Kidney (tissue), 14 donors: ENCODE measurements around the gene TNFAIP3. TPM values are rescaled to one million over a fixed set of nuclear protein-coding genes. Genes with fewer than 3 reads are reported as not detected.
"Not testable (repeated sequence)": the region's sequence is repeated elsewhere in the genome, so short reads cannot be mapped to it uniquely, and the experiment has no call there.

Experiments used
- DNase-seq, 5 donors: peaks; one replicate each; pipeline ENCODE4 v3.0.0-alpha.2; 2013 to 2020
- FAIRE-seq: peaks from 2 replicates; lab custom pipeline; 2012; peaks lifted over from hg19 to GRCh38; lab: Jason Lieb, UNC
- H3K27ac ChIP-seq, 2 donors: one replicate each; pipeline ENCODE4 v1.7.0; 2013; ENCODE audit warnings: low read depth in 2 of 2, low read length in 2 of 2, inconsistent platforms in 1 of 2
- H3K27me3 ChIP-seq: one replicate; pipeline ENCODE4 v1.7.1; 2013; ENCODE audit warnings: low read length, inconsistent platforms; ENCODE audit not compliant: control insufficient read depth, insufficient read depth
- H3K36me3 ChIP-seq, 3 donors: one replicate each; pipeline versions ENCODE4 v1.7.0 to v1.7.1; 2013; ENCODE audit warnings: low read length in 3 of 3, control low read depth in 1 of 3, inconsistent platforms in 1 of 3; ENCODE audit not compliant: insufficient read depth in 3 of 3, control insufficient read depth in 2 of 3
- H3K4me1 ChIP-seq, 3 donors: one replicate each; pipeline versions ENCODE4 v1.7.0 to v1.7.1; 2013; ENCODE audit warnings: low read length in 3 of 3, inconsistent platforms in 1 of 3, low read depth in 1 of 3; ENCODE audit not compliant: control insufficient read depth in 2 of 3, insufficient read depth in 2 of 3
- H3K4me3 ChIP-seq, 3 donors: one replicate each; pipeline versions ENCODE4 v1.7.0 to v1.8.1; 2013; ENCODE audit warnings: low read length in 3 of 3, control low read depth in 1 of 3, inconsistent platforms in 1 of 3
- H3K9ac ChIP-seq, 3 donors: one replicate each; pipeline versions ENCODE4 v1.7.0 to v1.7.1; 2013; ENCODE audit warnings: low read length in 3 of 3, control low read depth in 1 of 3, inconsistent platforms in 1 of 3
- H3K9me3 ChIP-seq, 3 donors: one replicate each; pipeline versions ENCODE4 v1.7.0 to v1.7.1; 2013; ENCODE audit warnings: low read length in 3 of 3, control low read depth in 1 of 3, inconsistent platforms in 1 of 3; ENCODE audit not compliant: control insufficient read depth in 2 of 3, insufficient read depth in 1 of 3
- intact Hi-C: fragments of 100-400 bp; cut with DNase I; formaldehyde crosslinking; loops from one replicate; pipeline ENCODE4 v1.11.1; 2022
- polyA plus RNA-seq: library from polyadenylated mRNA; stranded (reverse); fragments of 350-450 nt; fragmentation: Illumina TruSeq; extraction: RNeasy Lipid Tissue Mini Kit (QIAGEN cat#74804); gene quantifications from one replicate; pipeline ENCODE4 v1.2.3, GENCODE V29; 2014; ENCODE audit warnings: low read depth, low replicate concordance; ENCODE audit not compliant: insufficient read depth
- total RNA-seq: library from RNA; stranded (reverse); fragmentation: NEBNext Ultra II Directional; extraction: Animal tissue kit (Norgen Biotek cat#: 25700); gene quantifications from one replicate; pipeline ENCODE4 v1.2.1, GENCODE V29; 2021
- TF ChIP-seq, protein P1 (sequence below): IDR thresholded peaks from 3 replicates; pipeline ENCODE4 v1.5.1; 2012; ENCODE audit warnings: mild to moderate bottlenecking, moderate library complexity, borderline replicate concordance; ENCODE audit not compliant: insufficient read depth; ENCODE audit errors: extremely low read depth
- donor health status: control.
- donor health status: control.
- donor health status: control.
- donor health status: control.
- donor health status: control.
- donor health status: DM: yes; HTN: yes; CAD: no.
- donor health status: Normal renal cell carcinoma (clear cell type).

The TNFAIP3 gene
- total and polyA plus RNA-seq, 2 donors from 2014 or later: 2.8 to 52.6 TPM

DNA sequence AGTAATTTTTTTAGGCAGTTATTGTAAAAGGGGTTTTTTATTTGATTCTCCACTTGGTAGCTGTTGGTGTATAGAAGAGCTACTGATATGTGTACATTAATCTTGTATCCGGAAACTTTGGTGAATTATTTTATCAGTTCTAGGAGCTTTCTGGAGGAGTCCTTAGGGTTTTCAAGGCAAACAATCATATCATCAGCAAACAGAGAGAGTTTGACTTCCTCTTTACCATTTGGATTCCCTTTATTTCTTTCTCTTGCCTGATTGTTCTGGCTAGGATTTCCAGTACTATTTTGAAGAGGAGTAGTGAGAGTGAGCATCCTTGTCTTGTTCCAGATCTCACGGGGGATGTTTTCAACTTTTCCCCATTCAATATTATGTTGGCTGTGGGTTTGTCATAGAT is 28.0 kb upstream of the TNFAIP3 start:
- H3K27ac ChIP-seq: no peak overlapping the region
- no peaks in the 10 kb centered on the region for H3K36me3 ChIP-seq
- no peak overlapping the region for H3K4me3 ChIP-seq
- H3K27me3 ChIP-seq: no peaks in the 10 kb centered on the region
- FAIRE-seq (no peak), DNase-seq (no peak)
- intact Hi-C loops: no loop called here
- H3K9ac ChIP-seq: no peak overlapping the region
- TF ChIP-seq, protein P1, sequence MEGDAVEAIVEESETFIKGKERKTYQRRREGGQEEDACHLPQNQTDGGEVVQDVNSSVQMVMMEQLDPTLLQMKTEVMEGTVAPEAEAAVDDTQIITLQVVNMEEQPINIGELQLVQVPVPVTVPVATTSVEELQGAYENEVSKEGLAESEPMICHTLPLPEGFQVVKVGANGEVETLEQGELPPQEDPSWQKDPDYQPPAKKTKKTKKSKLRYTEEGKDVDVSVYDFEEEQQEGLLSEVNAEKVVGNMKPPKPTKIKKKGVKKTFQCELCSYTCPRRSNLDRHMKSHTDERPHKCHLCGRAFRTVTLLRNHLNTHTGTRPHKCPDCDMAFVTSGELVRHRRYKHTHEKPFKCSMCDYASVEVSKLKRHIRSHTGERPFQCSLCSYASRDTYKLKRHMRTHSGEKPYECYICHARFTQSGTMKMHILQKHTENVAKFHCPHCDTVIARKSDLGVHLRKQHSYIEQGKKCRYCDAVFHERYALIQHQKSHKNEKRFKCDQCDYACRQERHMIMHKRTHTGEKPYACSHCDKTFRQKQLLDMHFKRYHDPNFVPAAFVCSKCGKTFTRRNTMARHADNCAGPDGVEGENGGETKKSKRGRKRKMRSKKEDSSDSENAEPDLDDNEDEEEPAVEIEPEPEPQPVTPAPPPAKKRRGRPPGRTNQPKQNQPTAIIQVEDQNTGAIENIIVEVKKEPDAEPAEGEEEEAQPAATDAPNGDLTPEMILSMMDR: no peak
- H3K4me1 ChIP-seq: no peaks in the 10 kb centered on the region
- H3K9me3 ChIP-seq: peaks cover 0 to 3% (median 0%) of the 10 kb centered on the region in 3 donors

DNA sequence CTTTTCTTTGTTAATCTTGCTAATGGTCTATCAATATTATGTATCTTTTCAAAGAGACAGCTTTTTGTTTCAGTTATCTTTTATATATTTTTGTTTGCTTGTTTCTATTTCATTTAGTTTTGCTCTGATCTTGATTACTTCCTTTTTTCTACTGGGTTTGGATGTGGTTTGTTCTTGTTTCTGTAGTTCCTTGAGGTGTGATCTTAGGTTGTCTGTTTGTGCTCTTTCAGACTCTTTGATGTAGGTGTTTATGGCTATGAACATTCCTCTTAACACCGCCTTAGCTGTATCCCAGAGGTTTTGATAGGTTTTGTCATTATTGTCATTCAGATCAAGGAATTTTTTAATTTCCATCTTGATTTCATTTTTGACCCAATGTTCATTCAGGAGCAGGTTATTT is 26.8 kb upstream of the TNFAIP3 start:
- DNase-seq: no peak
- Histone ChIP-seq H3K27me3 (no peaks in the 10 kb centered on the region), H3K9ac (no peak overlapping the region), H3K4me1 (no peaks in the 10 kb centered on the region), H3K9me3 (peaks cover 0 to 3% (median 0%) of the 10 kb centered on the region in 3 donors), H3K27ac (no peak overlapping the region), H3K4me3 (no peak overlapping the region), H3K36me3 (no peaks in the 10 kb centered on the region)
- FAIRE-seq: no peak
- intact Hi-C loops: no loop called here
- TF ChIP-seq, protein P1: no peak

DNA sequence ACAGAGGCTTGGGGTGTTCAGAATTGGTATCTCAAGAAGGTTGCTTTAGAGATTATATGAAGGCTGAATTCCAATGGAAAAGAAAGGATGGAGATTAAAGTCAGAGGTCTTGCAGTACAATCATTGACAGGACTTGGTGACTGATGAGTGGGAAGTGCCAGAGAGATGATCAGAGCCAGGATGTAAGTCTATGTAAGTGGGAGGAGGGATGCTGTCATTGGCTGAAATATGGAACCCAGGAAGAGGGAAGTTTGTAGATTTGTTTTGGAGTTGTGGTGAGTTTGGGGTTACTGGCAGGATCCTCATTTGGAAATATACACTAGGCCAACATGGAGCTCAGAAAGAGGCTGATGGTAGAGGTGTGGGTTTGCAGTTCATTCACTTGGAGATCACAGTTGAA is 23.8 kb upstream of the TNFAIP3 start:
- TF ChIP-seq, protein P1: no peak
- H3K4me1 ChIP-seq: no peaks in the 10 kb centered on the region
- H3K9ac ChIP-seq: no peak overlapping the region
- FAIRE-seq (no peak), DNase-seq (no peak)
- H3K27me3 ChIP-seq: no peaks in the 10 kb centered on the region
- peaks cover 0 to 3% (median 0%) of the 10 kb centered on the region in 3 donors for H3K9me3 ChIP-seq
- intact Hi-C loops: no loop called here
- H3K27ac ChIP-seq: no peak overlapping the region
- H3K4me3 ChIP-seq: no peak overlapping the region
- H3K36me3 ChIP-seq: no peaks in the 10 kb centered on the region

DNA sequence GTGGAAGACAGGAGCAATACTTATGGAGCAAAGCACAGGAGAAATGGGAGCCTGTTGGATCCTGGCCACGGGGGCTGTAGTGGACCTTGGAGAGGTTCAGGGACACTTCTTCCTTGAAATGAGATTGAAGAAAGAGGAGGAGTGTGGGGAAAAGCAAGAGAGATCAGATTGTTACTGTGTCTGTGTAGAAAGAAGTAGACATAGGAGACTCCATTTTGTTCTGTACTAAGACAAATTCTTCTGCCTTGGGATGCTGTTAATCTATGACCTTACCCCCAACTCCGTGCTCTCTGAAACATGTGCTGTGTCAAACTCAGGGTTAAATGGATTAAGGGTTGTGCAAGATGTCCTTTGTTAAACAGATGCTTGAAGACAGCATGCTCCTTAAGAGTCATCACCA is 22.7 kb upstream of the TNFAIP3 start:
- H3K9ac ChIP-seq, H3K27me3 ChIP-seq, H3K9me3 ChIP-seq, FAIRE-seq, H3K4me3 ChIP-seq, DNase-seq, H3K27ac ChIP-seq, intact Hi-C loops, H3K36me3 ChIP-seq, H3K4me1 ChIP-seq: not testable (repeated sequence)

DNA sequence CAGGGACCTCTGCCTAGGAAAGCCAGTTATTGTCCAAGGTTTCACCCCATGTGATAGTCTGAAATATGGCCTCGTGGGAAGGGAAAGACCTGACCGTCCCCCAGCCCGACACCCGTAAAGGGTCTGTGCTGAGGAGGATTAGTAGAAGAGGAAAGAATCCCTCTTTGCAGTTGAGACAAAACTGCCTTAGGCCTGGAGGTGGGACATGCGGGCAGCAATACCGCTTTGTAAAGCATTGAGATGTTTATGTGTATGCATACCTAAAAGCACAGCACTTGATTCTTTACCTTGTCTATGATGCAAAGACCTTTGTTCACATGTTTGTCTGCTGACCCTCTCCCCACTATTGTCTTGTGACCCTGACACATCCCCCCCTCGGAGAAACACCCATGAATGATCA is 22.3 kb upstream of the TNFAIP3 start:
- FAIRE-seq, H3K4me1 ChIP-seq, H3K36me3 ChIP-seq, H3K9ac ChIP-seq, H3K4me3 ChIP-seq, H3K27ac ChIP-seq, intact Hi-C loops, H3K27me3 ChIP-seq, DNase-seq, H3K9me3 ChIP-seq: not testable (repeated sequence)
